Erythroblast (primary cell): ENCODE data around the gene NRG3.

Source experiments
- DNase-seq, 2 experiments: peaks; one replicate each; lab custom pipeline; 2025; lab: John Stamatoyannopoulos, UW
- GATA1 ChIP-seq: IDR thresholded peaks from 2 replicates; pipeline ENCODE4 v1.6.1; 2011; ENCODE audit warnings: low read depth, mild to moderate bottlenecking, control low read depth, low read length, moderate library complexity
- POLR2A ChIP-seq: IDR thresholded peaks from 2 replicates; pipeline ENCODE4 v1.6.1; 2011; ENCODE audit warnings: mild to moderate bottlenecking, low read length

NRG3 gene

DNA sequence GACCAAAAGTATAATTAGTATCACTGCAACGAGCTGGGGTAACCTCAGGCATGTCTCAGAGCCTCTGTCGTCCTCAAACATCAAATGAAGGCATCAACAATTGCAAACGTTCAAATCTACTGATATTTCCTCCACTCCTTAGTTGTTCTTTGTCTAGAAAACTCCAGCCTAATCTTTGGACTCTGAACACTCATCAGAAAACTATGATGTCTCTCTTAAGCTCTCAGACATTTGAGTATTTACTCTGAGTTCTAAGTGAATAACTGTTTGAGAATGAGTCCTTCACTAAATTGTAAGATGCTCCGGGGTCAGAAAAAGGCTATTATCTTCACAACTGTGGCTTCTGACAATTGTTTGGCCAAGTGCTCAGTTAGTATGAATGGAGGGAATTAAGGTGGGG, 536.4 kb downstream of the NRG3 start:
- no peak for DNase-seq
- TF ChIP-seq GATA1 (no peak), POLR2A (no peak)

DNA sequence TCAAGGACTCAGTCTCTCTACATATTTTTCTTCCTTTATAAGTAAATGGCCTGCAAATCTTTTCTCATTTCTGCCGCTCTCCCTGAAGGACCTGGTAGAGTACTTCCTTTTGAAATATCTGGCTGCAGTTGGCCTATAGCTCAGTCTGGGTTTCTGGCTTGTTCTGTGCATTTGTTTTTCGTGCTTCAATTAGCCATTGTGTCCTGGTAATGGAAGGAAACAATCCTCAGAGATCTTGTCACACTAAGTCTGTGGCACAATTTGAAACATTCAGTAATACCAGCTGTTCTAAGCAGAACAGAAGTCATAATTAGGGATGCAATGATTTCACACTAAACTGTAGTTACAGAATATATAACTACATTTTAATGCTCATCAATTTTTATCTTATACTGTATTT, 545.0 kb downstream of the NRG3 start:
- DNase-seq, result no peak
- TF ChIP-seq POLR2A, result no peak
- no peak for TF ChIP-seq GATA1

DNA sequence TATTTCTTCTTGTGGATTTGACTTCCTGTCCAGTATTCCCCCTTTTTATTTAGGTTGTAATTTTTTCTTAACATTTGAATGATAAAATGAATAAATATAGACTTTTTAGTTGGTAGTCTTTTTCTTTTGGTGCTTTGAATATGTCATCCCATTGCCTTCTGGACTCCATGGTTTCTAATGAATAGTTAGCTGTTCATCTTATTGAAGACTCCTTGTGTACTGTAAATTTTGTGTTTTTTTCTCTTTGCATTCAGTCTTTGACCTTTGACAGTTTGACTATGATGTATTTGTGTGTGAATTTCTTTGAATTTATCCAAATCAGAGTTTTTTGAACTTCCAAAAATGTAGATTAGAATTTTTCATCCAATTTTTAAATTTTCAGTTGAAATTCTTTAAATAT, 554.3 kb downstream of the NRG3 start:
- no peak for TF ChIP-seq GATA1
- TF ChIP-seq POLR2A, result no peak
- DNase-seq, result no peak

DNA sequence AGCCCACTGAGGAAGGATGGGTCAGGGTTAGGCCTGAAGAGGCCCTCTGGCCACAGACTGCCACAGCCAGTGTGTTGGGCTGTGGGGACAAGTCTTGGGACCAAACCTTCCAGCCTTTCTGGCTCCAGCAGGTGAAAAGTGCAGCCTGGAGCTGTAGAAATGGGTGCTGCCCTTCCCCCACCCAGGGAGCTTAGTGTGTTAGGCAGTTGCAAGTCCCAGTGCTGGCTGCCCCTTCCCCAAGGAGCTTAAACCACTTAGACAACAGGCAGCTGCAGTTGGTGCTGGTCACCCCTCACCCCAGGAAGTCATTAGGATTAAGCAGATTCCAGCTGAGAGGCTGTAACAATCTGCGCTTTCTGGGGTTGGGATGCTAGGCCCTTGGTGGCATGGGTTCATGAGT, 563.3 kb downstream of the NRG3 start:
- no peak for TF ChIP-seq POLR2A
- TF ChIP-seq GATA1, result no peak
- DNase-seq, result no peak

DNA sequence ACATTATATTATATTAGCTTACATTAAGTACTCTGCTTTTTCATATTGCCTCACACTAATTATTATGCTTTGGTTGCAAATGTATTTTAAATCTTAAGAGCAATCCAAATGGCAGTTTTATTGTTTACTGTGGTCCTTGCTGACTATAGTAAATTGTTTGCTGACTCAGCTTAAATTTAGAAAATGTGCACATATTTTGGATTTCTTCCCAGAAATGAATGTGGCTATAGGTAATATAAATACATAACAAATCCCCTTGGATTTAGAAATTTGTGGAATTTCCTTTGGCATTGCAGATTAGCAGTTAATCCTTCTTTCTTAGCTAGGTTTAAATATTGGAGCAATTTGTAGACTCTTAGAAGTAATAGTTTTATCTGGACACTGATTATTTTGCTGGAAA, 565.8 kb downstream of the NRG3 start:
- TF ChIP-seq GATA1 (no peak), POLR2A (no peak)
- DNase-seq, result no peak

DNA sequence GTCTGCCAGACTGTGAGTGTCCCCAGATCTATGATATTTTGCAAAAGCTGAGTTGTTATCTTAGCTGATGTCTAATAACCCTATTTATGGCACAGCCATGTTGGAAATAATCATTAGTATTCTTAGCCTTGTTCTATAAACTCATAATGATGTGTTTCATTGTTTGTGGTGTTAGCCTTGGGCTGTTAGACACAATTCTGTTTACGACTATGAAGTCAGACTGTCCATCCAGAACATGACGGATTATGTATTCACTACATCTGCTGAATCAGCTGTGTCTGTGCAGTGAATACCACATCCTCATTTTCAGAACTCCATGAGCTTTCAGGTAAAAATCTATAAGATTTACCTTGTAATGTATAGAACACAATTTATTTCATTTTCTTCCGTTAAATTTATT, 577.1 kb downstream of the NRG3 start:
- no peak for TF ChIP-seq POLR2A
- TF ChIP-seq GATA1, result no peak
- DNase-seq, result no peak

DNA sequence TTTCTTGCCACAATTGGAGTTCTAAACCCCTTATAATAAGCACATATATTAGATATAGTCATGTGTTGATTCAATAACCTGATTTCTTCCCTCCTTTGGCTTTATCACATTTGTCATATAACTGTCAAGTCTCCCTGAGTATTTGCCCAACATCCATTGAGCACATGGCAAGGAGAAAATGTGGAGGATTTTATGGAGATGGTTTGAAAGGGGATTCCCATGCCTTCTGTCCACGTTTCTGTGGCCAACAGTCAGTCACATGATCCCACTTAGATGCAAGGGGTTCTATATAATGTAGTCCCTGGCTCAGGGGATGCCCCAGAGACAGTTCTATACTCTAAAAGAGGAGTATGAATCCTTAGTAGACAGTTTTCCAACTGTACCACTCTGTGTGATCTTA, 577.7 kb downstream of the NRG3 start:
- DNase-seq, result no peak
- no peak for TF ChIP-seq POLR2A

DNA sequence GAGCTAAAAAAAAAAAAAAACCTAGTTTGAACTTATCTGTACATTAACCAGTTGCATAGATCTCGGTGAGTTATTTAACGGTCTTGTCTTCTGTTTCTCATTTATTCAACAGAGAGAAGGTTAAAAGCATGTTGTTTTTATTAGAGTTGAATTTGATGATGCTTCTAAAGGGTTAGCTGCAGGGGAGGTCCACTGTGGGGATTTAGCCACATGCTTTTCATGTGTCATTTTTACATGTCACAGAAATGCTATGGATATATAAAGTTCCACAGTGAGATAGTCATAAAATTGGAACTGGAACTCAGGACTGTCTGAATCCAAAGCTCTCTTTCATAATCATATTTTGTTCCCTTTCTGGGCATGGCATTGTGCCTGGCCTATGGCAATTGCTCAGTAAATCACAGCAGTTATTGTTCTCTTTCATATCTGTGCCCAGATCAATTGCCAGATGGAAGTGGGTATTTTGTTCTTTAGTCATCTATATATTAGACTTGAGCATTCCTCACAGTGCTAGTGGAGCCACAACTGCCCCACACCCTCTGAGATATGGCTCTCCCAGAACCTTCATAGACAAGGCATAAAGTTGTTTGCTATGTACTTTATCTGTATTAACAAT, 578.8 kb downstream of the NRG3 start:
- TF ChIP-seq GATA1 (no peak), POLR2A (no peak)
- DNase-seq, result no peak

DNA sequence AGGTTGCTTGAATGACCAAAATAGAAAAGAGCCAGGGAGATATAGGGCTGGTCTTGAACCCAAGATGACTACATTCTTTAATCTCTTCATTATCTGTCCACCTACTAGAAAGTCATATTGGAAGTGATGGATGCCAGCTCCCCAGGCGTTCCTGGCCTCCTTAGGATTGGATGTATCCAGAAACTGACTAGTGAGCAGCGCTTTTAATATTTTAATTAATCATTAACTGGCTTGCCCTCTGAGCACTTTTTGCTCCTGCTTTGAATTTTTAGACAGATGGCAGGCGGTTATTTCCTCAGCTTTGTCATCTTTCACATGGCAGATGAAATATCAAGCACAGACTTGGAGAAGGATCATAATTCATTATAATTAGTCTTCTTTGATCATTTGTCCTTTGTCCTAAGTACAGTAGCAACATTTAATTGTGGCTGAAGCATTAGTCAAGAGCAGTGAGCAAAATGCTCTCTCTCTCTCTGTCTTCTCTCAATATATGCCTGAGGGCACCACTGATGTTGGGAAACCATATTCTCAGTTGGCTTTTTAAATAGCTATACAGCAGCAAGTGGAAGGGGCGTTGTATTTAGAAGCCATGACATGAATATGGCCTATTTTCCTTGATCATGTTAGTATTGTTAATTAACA, 588.0 kb downstream of the NRG3 start:
- no peak for TF ChIP-seq GATA1
- no peak for TF ChIP-seq POLR2A
- no peak for DNase-seq

DNA sequence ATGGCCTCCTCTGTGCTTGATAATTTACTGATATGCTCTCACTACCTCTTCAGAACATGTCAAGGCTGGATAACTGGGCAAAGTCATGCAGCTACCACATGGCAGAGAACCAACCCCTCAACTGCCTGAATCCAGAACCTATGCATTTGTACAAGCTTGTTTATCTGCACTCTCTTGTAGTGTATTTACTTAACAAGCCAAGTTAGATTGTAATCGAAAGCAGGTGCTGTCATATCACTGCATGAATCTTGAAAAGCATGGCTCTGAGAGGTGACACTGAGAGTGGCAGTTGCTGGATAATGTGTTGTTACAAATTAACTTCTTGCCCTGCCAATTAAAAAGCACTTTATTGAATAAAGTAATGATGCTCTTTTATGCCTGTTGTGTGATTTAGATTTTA, 588.6 kb downstream of the NRG3 start:
- no peak for DNase-seq
- TF ChIP-seq POLR2A (no peak), GATA1 (no peak)

DNA sequence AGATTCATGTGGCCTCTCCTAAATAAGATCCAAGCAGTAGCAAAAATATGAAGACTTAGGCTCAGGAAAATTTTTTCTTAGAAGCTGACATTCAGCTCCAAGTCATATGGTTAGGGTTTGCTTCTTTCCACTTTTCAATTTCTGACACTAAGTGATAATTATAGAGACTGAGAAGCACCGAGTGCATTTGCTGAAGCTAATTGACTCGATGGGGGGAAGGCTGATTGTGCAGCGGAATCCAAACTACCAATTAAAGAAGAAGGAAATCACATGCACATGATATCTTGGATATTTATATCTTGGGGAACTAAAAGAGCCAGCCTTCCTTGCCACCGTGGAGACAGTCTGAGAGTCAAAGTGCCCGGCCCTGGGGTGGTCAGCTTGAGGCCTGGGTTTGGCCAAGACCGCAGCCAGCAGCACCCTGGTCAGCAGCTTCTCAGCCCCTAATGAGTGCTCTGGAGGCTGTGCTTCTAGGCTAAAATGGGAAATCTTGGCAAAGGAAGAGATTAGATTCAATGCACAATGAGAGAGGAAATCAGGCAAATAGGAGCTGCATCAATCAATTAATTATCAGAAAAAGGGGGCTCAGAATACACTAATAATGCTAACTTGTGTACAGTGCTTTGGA, 589.3 kb downstream of the NRG3 start:
- TF ChIP-seq POLR2A, result no peak
- no peak for TF ChIP-seq GATA1
- DNase-seq, result no peak

DNA sequence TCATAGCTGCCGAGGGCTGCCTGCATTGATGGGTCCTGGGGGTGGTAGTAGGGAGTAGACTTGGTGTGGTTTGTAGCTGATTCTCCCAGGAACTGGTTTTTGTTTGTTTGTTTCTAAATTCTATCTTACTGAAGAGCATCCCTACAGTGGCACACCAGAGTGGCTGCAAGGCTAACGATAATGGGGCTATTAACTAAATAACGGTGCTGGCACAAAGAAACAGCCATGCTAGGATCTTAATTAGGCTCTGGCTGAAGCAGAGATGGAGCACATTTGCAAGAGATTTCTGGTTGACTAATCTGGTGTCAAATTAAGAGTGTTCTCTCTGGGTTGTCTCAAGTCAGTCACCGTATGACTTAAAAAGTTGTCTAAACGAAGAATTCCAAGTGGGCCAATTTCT, 590.0 kb downstream of the NRG3 start:
- DNase-seq, result no peak
- TF ChIP-seq GATA1 (no peak), POLR2A (no peak)

DNA sequence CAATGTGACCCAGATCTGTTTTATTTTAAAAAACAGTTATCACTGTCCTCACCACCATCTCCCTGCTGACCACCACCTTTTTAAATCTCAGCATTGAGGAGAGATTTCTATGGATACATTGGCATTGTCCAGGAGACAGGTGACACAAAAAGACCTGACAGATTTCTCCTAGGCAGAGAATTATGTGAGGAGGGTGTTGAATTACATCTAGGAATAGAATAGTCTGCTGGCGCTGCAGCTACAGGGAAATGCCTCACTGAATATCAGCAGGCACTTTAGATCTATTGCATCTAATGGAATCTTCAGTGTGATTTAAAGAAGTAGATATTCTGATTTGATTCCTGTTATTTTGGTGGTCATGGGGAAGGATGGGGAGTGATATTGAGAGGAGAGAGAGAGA, 593.5 kb downstream of the NRG3 start:
- DNase-seq, result no peak
- TF ChIP-seq POLR2A (no peak), GATA1 (no peak)

DNA sequence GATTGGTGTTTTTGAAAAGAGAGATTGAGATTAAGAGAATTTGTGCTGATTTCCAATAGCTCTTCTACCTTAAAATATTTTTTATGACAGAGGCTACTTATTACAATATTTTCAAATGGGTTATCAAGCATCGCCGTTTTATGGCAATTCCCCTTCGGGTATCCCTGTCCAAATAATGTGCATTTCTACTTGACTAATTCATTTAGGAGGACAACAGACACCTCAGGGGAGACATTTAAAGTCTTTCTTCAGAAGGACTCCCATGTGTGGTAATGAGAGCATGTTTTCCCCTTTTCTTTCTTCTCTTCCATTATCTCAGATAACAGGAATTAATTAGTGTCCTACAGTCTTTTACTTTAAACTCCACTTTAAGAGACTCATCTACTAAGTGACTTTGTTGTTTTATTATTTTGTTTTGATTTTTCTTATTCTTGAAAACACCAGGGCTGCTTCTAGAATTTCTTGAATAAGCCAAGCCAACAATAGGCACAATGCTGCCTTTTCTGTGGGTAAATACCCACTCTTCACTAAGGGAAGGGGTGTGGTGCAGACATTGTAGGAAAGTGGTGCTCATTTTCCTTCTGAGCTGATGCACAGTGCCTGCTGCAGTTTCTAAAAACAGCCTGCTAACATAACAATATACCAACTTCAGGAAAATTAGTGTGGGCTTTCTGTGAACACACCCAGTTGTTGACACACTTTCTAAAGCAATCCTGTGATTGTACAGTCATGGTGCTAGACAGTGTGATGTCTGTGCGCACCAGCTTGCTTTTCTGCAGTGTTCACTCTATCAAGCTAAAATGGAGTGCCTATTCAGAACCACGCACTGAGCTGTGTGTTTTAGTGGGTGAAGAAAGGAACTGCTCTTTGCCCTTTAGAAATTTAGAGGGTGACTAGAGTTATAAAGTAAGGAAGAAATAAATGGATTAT, 597.7 kb downstream of the NRG3 start:
- no peak for DNase-seq

More for the DNA sequence above, 597.7 kb downstream of the NRG3 start:
- TF ChIP-seq POLR2A, result no peak
- TF ChIP-seq GATA1, result no peak
